ENCODE data around the gene SMOC2. TPM values are rescaled to one million over a fixed set of nuclear protein-coding genes. Genes with fewer than 3 reads are reported as not detected.

Gene SMOC2
- polyA plus RNA-seq, 1 of the 3 experiments (the other 2 are of a cell fraction), result not detected

DNA sequence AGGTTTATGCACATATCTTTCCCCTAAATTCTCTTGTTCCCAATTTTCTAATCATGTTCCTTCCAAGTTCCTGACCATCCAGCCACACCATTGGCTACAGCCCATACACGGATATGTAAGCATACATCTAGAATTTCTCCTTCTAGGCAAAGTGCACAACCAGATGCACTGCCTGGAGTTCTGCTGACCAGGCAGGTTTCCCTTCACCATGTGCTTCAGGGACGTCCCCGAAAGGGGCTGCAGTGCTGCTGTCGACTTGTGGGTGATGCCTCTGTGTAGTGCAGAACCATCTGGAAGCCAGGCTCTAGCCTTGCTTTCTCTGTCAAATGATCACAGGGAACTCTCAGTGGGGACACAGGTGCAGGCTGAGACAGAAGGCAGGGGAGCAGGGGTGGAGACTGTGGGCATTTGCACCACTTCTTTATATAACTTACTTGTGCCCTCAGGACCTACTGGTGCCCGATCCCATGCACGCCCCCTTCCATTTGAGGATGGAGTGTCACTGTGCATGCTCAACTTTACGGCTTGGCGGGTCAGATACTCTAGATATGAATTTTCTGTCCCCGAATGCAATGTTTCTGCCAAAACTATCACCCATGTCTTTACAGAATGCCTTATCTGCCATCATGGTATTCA lies 37.5 kb upstream of the SMOC2 start:
- Histone ChIP-seq H3K9me3 (no peaks in the 10 kb centered on the region), H3F3A (replicated peaks; ENCODE audit: insufficient read depth) (no peaks in the 10 kb centered on the region), H3K9me2 (no peaks in the 10 kb centered on the region), H3K4me1 (ENCODE audit: control insufficient read depth in 1 of 2, insufficient read depth in 2 of 2, low read depth in 1 of 2, low read length in 1 of 2) (no peaks in the 10 kb centered on the region), H3K27me3 (ENCODE audit: insufficient read depth) (no peaks in the 10 kb centered on the region), H3K27ac (ENCODE audit: low read depth in 2 of 2, low read length in 1 of 2) (no peak overlapping the region), H3K79me2 (ENCODE audit: insufficient read depth) (no peaks in the 10 kb centered on the region), H4K20me1 (ENCODE audit: insufficient read depth) (no peaks in the 10 kb centered on the region), H3K4me2 (no peak overlapping the region), H2AFZ (ENCODE audit: low read depth) (no peak overlapping the region), H3K9ac (no peak overlapping the region), H3K36me3 (replicated peaks in 1 of 2; ENCODE audit: control insufficient read depth in 1 of 2, insufficient read depth in 2 of 2, low read length in 1 of 2) (no peaks in the 10 kb centered on the region), H3K4me3 (ENCODE audit: low read depth in 2 of 2, low read length in 1 of 2) (no peak overlapping the region)
- 24% methylated on average over 8 of the region's 9 CpGs for WGBS (ENCODE audit: low lambda C conversion rate)
- ChIA-PET POLR2A (no interaction called here), CTCF (no interaction called here)
- TF ChIP-seq FOXM1 (IDR thresholded peaks at IDR 0.05; ENCODE audit: low read depth) (no peak), CHD2 (IDR thresholded peaks at IDR 0.05; ENCODE audit: low read length, partially characterized antibody) (no peak), EP300 (IDR thresholded peaks at IDR 0.05; ENCODE audit: borderline replicate concordance in 1 of 2, low read depth in 1 of 2, low read length in 1 of 2) (no peak), EZH2phosphoT487 (IDR thresholded peaks at IDR 0.05; ENCODE audit: borderline replicate concordance, low read depth) (no peak), FOSL2 (IDR thresholded peaks at IDR 0.05; ENCODE audit: borderline replicate concordance, low read depth) (no peak), RCOR1 (IDR thresholded peaks at IDR 0.05; ENCODE audit: low read length) (no peak), GABPA (IDR thresholded peaks at IDR 0.05; ENCODE audit: low read depth) (no peak), YY1 (IDR thresholded peaks at IDR 0.05; ENCODE audit: low read depth) (no peak), FOXJ3 (CRISPR knock-in tag; IDR thresholded peaks at IDR 0.05) (no peak)
- TF ChIP-seq, protein P1, sequence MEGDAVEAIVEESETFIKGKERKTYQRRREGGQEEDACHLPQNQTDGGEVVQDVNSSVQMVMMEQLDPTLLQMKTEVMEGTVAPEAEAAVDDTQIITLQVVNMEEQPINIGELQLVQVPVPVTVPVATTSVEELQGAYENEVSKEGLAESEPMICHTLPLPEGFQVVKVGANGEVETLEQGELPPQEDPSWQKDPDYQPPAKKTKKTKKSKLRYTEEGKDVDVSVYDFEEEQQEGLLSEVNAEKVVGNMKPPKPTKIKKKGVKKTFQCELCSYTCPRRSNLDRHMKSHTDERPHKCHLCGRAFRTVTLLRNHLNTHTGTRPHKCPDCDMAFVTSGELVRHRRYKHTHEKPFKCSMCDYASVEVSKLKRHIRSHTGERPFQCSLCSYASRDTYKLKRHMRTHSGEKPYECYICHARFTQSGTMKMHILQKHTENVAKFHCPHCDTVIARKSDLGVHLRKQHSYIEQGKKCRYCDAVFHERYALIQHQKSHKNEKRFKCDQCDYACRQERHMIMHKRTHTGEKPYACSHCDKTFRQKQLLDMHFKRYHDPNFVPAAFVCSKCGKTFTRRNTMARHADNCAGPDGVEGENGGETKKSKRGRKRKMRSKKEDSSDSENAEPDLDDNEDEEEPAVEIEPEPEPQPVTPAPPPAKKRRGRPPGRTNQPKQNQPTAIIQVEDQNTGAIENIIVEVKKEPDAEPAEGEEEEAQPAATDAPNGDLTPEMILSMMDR (IDR thresholded peaks at IDR 0.05), result no peak
- TF ChIP-seq, protein P2, sequence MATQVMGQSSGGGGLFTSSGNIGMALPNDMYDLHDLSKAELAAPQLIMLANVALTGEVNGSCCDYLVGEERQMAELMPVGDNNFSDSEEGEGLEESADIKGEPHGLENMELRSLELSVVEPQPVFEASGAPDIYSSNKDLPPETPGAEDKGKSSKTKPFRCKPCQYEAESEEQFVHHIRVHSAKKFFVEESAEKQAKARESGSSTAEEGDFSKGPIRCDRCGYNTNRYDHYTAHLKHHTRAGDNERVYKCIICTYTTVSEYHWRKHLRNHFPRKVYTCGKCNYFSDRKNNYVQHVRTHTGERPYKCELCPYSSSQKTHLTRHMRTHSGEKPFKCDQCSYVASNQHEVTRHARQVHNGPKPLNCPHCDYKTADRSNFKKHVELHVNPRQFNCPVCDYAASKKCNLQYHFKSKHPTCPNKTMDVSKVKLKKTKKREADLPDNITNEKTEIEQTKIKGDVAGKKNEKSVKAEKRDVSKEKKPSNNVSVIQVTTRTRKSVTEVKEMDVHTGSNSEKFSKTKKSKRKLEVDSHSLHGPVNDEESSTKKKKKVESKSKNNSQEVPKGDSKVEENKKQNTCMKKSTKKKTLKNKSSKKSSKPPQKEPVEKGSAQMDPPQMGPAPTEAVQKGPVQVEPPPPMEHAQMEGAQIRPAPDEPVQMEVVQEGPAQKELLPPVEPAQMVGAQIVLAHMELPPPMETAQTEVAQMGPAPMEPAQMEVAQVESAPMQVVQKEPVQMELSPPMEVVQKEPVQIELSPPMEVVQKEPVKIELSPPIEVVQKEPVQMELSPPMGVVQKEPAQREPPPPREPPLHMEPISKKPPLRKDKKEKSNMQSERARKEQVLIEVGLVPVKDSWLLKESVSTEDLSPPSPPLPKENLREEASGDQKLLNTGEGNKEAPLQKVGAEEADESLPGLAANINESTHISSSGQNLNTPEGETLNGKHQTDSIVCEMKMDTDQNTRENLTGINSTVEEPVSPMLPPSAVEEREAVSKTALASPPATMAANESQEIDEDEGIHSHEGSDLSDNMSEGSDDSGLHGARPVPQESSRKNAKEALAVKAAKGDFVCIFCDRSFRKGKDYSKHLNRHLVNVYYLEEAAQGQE (IDR thresholded peaks at IDR 0.05; ENCODE audit: low read depth, low read length), result no peak
- DNase-seq, result no peak

DNA sequence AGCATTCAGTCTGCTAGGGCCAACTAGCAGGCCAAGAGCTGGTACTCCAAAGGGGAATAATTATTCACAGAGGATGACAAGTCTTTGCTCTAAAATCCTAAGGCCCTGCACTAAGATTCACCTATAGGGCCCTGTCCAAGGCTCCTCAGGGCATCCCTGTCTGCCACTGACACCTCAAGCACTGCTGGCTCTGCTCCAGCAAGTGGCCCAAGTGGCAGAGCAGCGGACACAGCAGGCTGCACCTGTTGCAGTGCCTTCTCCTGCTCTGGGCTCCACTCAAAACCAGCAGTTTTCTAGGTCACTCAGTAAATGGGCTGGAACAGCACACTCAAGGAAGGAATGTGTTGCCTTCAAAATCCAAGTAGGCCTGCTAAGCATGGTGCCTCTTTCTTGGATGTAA lies 36.4 kb upstream of the SMOC2 start:
- Histone ChIP-seq H3K9me3 (no peaks in the 10 kb centered on the region), H3K4me1 (ENCODE audit: control insufficient read depth in 1 of 2, insufficient read depth in 2 of 2, low read depth in 1 of 2, low read length in 1 of 2) (no peaks in the 10 kb centered on the region), H3K4me3 (ENCODE audit: low read depth in 2 of 2, low read length in 1 of 2) (no peak overlapping the region), H3K9ac (no peak overlapping the region), H3K36me3 (replicated peaks in 1 of 2; ENCODE audit: control insufficient read depth in 1 of 2, insufficient read depth in 2 of 2, low read length in 1 of 2) (no peaks in the 10 kb centered on the region), H3F3A (replicated peaks; ENCODE audit: insufficient read depth) (no peaks in the 10 kb centered on the region), H3K79me2 (ENCODE audit: insufficient read depth) (no peaks in the 10 kb centered on the region), H3K27me3 (ENCODE audit: insufficient read depth) (no peaks in the 10 kb centered on the region), H4K20me1 (ENCODE audit: insufficient read depth) (no peaks in the 10 kb centered on the region), H3K4me2 (no peak overlapping the region), H3K27ac (ENCODE audit: low read depth in 2 of 2, low read length in 1 of 2) (no peak overlapping the region), H2AFZ (ENCODE audit: low read depth) (no peak overlapping the region), H3K9me2 (no peaks in the 10 kb centered on the region)
- WGBS (ENCODE audit: low lambda C conversion rate), result 17% methylated on average over 1 of the region's 1 CpG
- DNase-seq, result no peak
- TF ChIP-seq, protein P3, sequence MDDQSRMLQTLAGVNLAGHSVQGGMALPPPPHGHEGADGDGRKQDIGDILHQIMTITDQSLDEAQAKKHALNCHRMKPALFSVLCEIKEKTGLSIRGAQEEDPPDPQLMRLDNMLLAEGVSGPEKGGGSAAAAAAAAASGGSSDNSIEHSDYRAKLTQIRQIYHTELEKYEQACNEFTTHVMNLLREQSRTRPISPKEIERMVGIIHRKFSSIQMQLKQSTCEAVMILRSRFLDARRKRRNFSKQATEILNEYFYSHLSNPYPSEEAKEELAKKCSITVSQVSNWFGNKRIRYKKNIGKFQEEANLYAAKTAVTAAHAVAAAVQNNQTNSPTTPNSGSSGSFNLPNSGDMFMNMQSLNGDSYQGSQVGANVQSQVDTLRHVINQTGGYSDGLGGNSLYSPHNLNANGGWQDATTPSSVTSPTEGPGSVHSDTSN (IDR thresholded peaks at IDR 0.05), result no peak
- no peak for TF ChIP-seq GATA2 (CRISPR knock-in tag; IDR thresholded peaks at IDR 0.05)
- TF ChIP-seq ELF1 (IDR thresholded peaks at IDR 0.05), result no peak
- no peak for TF ChIP-seq GABPA (IDR thresholded peaks at IDR 0.05; ENCODE audit: low read depth)
- TF ChIP-seq RFX5 (IDR thresholded peaks at IDR 0.05; ENCODE audit: low read length), result no peak
- no peak for TF ChIP-seq POLR2AphosphoS5 (IDR thresholded peaks at IDR 0.05; ENCODE audit: low read depth, low read length)
- TF ChIP-seq FOSL2 (IDR thresholded peaks at IDR 0.05; ENCODE audit: borderline replicate concordance, low read depth), result no peak
- CTCF ChIA-PET, result no interaction called here
- POLR2A ChIA-PET, result no interaction called here
